HG03571 (cell line): ENCODE data around the gene MICU2.
"Not testable (repeated sequence)": the region's sequence is repeated elsewhere in the genome, so short reads cannot be mapped to it uniquely, and the experiment has no call there.

ENCODE experiments used
- ATAC-seq: cut with Tn5 transposase; IDR thresholded peaks from one replicate; pipeline ENCODE4 v1.9.1; 2021; ENCODE audit not compliant: unreplicated experiment

MICU2 gene

DNA sequence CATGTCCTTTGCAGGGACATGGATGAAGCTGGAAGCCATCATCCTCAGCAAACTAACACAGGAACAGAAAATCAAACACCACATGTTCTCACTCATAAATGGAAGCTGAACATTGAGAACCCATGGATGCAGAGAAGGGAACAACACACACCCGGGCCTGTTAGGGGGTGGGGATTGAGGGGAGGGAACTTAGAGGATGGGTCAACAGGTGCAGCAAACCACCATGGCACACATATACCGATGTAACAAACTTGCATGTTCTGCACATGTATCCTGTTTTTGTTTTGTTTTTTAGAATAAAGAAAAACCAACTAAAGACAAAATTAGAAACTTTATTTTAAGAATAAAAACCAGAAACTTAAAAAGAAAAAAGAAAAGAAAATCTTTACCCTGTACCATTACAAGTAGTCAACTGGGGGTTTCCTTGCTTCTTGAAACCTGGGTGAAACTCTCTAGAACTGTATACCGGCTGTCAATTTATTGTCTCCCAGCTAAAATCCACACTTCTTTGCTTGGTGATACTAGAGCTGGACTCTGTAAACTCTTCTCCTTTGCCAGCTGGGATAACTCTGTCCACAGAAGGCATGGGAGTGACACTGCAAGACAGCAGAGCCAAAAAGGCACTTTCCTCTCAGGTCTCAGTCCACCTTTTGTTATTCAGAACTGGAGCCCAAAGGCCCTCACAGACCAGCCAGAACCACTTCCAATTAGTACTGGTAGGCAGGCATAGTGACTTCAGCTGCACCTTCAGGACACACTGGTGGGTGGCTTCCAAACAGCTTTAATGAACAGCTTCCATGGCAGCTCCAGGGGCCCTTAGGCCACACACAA is 9.0 kb downstream of the MICU2 start:
- peak; percentile 50 for ATAC-seq

DNA sequence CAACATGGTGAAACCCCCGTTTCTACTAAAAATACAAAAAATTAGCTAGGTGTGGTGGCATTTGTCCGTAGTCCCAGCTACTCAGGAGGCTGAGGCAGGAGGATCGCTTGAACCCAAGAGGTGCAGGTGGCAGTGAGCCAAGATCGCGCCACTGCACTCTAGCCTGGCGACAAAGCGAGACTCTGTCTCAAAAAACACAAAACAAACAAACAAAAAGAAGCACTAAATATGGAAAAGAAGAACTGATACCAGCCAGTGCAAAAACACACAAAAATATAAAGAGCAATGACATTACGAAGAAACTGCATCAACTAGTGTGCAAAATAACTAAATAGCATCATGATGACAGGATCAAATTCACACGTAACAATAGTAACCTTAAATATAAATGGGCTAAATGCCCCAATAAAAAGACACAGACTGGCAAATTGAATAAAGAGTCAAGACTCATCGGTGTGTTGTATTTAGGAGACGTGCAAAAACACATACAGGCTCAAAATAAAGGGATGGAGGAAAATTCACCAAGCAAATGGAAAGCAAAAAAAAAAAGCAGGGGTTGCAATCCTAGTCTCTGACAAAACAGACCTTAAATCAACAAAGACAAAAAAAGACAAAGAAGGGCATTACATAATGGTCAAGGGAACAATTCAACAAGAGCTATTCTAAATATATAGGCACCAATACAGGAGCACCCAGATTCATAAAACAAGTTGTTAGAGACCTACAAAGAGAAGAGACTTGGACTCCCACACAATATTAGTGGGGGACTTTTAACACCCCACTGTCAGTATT is 13.1 kb downstream of the MICU2 start:
- ATAC-seq, result not testable (repeated sequence)

DNA sequence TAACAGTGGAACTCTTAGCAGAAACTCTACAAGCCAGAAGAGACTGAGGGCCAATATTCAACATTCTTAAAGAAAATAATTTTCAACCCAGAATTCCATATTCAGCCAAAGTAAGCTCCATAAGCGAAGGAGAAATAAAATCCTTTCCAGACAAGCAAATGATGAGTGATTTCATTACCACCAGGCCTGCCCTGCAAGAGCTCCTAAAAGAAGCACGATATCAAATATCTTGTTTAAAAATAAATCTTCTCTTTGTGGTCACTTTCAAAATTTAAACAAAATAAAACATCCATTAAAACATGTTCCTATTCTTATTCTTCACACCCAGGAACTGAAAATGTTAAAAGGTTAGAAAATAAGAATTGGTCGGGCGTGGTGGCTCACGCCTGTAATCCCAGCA is 13.7 kb downstream of the MICU2 start:
- no peak for ATAC-seq

DNA sequence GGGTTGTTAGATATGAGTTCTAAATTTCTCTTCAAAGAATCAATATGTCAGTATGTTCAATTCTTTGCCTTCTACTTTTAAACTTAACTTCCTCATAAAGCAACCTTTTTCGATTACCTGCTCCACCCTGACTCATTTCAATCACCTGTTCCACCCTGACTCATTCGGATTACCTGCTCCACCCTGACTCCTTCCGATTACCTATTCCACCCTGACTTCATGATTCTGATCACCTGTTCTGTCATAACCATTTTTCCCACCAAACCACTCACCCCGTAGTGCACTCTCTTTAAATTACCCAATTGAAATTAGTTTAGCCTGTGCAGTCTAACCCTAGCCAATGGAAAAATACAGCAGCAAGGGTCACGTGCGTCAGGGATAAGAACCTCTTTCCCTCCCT is 14.5 kb downstream of the MICU2 start:
- ATAC-seq, result not testable (repeated sequence)

DNA sequence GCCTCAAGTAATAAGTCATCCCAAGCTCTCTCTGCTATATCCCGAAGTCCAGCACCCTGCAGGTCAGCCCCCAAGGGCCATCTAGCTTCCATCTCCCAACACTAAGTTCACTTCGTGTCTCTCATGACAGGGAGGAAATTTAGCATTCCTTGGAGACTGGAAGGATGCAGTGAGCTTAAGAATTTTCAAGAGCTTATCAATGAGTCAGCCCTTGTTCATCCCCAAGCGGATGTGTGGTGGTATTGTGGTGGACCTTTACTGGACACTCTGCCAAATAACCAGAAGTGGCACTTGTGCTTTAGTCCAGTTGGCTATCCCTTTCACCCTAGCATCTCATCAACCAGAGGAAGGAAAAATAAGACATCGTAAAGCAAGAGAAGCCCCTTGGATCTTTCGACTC is 15.6 kb downstream of the MICU2 start:
- ATAC-seq, result not testable (repeated sequence)

DNA sequence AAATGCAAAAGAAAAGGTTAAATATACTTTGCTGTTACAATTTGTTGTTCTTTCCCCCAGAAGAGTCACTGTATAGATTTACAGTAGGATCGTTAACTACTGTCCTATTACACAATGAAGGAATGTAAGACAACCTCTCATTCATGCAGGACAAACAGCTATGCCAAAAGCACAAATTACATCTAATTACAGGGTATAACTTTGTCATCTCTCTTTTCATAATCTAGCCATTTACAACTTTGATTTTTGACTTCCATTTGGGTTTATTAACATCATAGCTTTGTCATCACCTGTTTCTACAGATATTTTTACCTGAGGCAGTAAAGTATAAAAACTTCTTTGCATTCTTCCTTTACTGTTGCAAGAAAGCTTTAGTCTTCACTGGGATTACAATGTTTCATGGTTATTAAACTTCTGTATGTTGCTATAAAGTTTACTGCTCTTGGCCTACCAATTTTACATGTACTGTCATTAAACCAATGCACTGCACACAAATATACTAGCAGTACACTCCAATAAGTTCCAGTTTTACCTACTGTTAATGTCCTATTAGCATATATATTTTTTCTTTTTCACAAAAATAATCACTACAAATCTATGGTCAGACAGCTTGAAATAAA is 18.9 kb downstream of the MICU2 start:
- no peak for ATAC-seq

DNA sequence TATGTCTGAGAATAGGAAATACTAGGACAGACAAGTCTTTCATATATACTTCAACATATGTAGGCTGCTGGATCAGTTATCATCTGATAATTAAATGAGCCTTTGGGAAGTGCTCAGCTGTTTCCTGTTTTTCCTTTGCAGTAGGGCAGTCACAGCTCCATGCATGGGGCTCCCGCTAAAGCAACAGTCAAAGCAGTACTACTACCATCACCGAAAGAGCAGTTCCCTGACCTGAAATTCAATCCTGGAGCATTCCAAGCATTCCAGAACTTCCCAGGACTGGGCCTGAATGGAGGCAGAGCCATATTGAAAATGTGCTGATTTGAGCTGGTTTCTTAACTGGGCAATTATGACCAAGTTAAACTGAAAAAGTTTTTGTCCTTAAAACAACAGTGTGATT is 20.5 kb downstream of the MICU2 start:
- ATAC-seq, result no peak

DNA sequence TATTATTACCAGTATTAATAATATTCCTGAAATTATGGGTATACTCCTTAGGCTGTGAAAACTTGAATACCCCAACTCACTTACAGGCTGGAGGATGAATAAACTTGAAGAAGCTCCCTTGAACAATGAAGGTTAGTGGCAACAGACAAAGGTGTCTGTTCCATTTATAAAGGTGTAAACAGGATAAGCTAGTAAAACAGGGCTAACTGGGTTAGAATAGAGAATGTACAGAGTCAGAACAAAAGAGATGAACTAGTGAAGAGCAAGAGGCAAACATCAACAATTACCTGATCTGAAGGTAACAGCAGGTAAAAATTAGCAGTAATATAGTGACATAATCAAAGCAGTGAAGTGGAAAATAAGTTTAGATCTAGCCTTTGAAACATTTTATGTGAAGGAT is 23.2 kb downstream of the MICU2 start:
- ATAC-seq, result no peak

DNA sequence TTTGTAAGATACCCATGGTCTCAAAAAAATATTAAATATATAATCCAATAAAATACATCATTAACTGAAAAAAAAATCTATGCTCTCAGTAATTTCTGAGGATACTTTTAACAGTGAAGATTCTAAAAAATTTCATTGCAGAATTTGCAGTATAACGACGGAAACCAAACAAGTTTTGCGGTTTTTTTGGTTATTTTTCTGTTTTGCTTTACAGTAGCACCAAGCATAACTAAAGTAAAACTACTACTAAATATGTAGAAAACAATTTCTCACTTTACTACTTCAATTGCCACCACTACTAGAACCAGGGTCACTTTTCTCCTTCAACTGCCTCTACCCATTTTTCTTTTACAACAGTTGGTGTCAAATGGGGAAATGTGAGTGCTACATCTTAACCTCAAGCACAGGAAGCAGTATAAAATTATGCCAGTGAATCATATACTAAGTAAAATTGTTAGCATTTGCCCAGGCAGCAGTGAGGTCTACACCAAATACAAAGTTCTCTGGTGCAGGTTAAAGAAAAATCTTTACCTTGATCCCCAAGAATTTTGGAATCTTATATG is 24.1 kb downstream of the MICU2 start:
- ATAC-seq, result no peak

DNA sequence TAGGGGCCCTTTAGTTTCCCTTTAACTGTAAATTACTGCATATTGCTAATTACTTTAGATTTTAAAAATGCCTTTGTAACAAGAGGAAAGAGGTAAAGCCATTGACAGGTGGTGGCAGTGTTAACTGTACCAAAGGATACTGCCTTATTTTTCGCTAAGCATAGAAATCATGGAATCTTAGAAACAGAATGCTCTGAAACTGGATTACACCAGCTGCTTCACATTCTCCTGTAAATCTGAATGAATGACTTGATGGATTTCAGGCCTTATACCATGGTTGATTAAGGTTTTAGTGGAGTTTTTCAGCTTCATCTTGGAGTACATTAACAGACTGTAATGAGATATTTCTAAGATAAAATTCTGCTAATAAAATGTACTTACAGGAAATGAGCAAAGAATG is 25.2 kb downstream of the MICU2 start:
- ATAC-seq, result no peak

DNA sequence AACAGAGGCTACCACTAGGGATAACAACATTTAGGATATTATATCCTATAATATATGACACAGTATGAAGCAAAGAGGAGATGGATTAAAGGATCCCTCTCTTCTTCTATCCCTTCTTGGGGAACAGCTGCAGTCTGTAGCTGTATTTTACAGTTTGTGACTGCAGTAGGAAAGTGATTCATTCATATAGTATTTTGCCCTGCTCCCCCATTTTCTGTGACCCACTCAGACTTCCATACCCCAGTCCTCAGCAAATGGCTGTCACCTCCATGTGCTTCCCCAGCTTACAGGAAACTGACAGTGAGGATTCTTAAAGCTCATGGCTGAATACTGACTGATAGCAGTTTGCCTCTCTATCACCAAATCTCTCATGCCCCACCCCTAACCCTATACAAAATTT is 27.5 kb downstream of the MICU2 start:
- ATAC-seq, result no peak

DNA sequence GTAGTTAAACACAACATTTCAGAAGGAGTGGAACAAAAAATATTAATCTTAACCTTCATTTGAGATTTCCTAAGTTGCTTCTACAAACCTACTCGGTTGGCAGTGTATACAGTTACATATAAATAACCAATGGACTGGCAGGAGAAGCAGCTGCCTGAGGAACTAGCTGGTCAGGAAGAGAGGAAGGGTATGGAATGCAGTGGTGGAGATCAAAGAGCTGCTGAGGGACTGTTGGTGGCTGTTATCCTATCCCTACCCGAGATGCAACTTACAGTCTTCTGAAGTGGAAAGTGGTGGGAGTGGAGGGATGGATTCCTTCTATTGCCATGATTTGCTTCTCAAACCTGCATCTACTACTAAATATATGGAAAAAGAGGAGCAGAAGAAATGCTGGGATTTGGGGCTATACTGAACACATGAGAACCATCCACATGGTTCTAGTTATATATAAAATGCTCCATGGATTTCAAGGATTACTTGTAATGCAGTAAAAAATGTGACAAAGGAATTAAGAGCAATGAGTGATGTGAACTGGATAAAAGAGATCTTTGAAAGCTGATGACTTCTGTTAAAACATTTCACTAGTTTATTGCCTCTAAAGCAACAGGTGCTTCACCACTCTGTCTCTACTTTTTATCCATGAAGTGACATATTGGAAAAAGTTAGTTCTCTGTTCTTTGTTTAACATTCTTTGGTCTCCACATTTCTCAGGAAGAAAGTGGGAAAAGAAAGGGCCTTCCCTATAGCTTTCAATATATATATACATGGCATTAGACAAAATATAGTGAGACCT is 29.9 kb downstream of the MICU2 start:
- ATAC-seq, result no peak

DNA sequence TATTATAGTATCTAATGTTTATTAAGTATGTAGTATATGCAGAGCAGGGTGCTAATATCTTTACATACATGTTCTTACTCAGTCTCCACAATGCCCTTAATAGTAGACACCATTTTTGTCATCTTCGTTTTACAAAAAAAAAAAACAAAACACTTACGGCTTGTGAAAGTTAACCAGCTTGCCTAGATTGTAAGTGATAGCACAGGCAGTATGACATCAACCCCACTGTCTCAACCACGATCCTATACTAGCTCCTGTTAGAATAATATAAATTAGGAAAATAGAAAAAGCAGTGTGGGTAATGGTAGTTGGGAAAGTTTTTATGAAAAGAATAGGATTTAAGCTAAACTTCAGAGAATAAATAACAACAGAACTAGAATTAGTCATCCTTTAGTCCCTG is 34.3 kb downstream of the MICU2 start:
- ATAC-seq, result no peak

DNA sequence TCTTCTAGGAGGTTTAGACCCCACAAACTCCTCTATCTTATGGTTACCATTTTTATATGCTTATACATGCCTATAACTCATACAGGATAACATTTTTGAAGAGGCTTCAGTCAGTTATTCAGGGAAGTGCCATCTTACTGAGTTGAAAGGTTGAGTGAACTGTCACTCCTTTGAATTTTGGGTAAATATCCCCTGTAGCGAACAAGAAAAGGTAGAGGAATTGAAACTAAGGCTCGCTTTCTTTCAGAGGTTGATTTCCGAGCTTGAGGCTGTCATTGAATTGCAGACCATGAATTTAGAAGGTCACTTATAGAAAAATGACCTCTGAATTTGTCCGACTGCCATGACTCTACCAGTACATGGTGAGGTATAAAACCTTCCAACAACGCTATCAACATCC is 35.1 kb downstream of the MICU2 start:
- no peak for ATAC-seq

DNA sequence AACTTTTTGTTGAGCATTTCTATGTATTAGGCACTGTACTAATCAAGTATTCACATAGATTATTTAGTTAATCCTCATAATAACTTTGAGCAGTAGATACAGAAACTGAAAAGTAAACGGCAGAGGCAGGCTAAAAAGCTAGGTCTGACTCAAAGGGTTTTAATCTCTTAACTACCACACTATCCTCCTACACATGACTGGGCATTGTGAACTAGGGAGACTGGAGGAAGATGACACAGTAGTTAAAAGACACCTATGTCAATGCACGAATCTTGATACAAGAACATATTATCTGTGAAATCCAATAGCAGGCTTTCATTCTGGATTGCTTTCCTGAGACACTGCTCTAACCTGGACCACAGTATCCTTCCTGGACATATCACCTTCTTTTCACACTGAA is 36.3 kb downstream of the MICU2 start:
- no peak for ATAC-seq

DNA sequence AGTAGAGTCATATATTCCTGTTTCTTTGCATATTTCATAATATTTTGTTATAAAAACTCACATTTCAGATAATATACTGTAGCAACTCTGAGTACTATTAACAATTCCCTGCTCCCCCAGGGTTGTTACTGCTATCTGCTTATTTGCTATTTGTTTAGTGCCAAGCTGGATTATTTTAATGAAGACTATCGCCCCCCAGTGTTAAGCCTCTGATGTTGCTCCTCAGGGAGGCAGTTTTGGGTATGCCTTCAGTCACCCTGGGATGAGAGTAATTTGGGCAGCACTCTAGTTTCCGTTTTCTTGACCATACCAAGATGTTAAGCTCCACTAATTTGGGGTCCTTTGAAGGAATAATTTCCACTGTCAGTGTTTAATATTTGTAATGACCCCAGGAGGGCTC is 46.0 kb downstream of the MICU2 start:
- ATAC-seq, result no peak

DNA sequence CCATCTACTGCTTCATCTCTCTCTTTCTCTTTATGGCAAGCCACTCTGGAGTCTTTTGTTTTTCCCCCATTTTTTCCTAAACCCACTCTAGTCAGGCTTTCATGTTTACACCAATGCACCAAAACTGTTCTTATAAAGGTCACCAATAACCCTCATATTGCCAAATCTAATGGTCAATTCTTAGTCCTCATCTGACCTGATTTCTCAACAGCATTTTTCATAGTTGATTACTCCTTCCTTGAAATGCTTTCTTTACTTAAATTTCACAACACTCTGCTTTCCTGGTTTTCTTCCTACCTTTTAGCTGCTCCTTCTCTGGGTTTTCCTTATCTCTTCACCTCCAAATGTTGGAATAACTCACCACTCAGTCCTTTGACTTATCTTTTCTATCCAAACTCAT is 47.9 kb downstream of the MICU2 start:
- no peak for ATAC-seq

DNA sequence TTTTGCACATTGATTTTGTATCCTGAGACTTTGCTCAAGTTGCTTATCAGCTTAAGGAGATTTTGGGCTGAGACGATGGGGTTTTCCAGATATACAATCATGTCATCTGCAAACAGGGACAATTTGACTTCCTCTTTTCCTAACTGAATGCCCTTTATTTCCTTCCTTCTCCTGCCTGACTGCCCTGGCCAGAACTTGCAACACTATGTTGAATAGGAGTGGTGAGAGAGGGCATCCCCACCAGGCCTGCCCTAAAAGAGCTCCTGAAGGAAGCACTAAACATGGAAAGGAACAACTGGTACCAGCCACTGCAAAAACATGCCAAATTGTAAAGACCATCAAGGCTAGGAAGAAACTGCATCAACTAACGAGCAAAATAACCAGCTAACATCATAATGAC is 50.7 kb downstream of the MICU2 start:
- ATAC-seq, result not testable (repeated sequence)

DNA sequence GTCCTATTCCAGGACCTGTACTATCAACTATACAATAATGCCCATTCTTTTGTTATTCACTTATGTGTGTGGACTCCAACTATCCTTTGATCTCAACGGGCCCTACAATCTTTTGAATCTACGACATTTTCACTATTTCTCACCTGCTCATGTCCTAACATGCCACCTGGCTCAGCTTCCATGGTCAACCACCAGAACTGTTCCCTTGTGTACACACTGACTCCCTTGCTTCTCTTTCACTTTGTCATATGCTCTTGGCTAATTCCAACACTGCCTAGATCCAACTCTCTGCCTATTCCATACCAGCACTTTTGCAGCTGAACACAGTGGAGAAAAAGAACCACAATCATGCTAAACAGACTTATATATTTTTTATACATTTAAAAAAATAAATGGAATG is 53.1 kb downstream of the MICU2 start:
- ATAC-seq, result no peak

DNA sequence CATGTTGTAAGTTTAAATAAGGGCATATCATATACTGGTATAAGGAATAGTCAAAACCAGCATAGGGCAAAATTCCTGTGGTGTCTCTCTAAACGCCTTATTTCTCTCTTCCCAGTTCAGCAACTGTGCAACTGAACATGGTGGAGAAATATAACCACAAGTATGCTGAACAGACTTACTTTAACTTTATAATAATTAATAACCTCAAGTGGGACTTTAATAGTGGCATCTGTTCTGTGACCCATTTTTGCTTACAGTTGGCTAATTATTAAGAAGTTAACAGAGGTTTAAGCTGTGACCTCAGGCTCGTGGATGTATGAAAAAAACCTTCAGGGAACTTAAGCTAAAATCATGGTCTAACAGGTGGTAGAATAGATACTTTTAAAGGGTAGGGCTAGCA is 54.3 kb downstream of the MICU2 start:
- no peak for ATAC-seq

DNA sequence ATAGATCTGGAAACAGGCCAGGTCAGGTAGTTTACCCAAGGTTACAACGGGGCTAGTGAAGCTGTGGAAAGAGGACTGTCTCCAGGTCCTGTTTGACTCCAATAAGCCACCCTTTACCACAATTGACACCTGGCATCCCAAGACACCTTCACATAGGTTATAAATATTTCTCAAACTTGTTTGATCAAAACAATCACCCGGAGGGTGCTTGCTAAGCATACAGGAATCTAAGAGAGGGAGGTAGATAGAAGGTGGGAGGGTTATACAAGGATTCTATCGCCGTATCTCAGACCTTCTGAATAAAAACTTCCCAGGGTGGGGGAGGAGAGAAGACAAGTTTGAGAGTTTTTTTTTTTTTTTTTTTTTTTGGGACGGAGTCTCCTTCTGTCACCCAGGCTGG is 55.4 kb downstream of the MICU2 start:
- no peak for ATAC-seq
